ENCODE data around the gene GAK.

DNA sequence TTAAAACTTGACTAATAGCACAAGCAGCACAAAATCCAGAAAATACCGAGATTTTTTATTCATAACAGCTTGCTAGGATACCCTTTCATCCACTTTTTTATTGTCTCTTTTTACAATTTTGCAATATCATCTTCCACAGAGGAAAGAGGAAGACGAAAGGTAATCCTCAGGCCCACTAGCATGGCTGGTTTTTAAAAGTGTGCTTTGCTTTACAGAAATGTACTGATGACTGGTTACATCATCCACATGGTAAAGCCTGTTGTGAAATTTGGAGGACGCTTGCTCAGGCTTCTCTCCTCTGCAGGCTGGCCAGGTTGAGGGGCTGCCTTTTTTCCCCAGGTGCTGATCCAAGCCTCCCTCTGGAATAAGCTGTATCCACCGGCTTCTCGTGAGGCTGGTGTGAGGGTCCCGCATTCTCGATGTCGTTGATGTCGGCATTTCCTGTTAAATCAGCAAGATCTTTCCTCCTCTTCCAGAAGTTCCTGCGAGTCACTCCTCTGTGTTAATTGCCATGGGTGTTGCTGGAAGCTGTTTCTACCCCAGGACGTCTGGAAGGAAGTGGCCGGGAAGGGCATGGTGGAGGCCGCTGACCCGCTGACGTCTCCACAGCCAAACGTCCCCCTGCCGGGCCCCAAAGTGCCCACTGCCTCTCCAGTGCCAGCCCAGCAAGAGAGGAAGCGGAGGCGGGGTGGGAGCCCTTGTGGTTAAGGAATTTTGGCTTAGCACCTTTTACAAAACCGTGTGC is 47.0 kb upstream of the GAK start:
- TF ChIP-seq, protein P1, sequence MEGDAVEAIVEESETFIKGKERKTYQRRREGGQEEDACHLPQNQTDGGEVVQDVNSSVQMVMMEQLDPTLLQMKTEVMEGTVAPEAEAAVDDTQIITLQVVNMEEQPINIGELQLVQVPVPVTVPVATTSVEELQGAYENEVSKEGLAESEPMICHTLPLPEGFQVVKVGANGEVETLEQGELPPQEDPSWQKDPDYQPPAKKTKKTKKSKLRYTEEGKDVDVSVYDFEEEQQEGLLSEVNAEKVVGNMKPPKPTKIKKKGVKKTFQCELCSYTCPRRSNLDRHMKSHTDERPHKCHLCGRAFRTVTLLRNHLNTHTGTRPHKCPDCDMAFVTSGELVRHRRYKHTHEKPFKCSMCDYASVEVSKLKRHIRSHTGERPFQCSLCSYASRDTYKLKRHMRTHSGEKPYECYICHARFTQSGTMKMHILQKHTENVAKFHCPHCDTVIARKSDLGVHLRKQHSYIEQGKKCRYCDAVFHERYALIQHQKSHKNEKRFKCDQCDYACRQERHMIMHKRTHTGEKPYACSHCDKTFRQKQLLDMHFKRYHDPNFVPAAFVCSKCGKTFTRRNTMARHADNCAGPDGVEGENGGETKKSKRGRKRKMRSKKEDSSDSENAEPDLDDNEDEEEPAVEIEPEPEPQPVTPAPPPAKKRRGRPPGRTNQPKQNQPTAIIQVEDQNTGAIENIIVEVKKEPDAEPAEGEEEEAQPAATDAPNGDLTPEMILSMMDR (IDR thresholded peaks at IDR 0.05) = no peak
- TF ChIP-seq POLR2A (IDR thresholded peaks at IDR 0.05) = no peak

All from right lobe of liver (tissue), 4 donors.